NCI-H2171 (cell line): Measurements from ENCODE around the gene UPK3A.

Source experiments
- DNase-seq: peaks from one replicate; lab custom pipeline; 2025; lab: John Stamatoyannopoulos, UW

Gene UPK3A

DNA sequence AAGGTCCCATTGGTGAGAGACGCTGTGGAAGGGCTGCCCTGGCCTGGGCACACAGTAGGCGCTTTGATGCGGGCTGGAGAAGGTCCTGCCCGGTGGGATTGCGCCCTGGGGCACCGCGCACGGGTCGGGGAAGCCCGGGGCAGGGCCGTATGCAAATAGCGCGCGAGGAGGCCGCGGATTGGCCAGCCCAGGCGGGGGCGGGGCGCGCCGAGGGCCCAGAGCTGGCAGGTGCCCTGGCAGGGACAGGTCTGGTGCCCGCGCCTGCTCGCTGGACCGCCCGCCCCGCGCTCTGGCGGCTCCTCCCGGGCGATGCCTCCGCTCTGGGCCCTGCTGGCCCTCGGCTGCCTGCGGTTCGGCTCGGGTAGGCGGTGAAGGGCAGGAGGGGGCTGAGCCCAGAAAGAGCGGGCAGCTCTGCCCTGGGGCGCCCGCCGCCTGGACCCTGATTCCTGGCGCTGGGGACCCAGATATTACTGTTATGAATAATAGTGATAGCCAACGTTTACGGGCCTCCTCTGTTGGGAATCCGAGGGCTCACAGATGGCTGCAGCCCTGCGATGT is at the start of gene UPK3A:
Gene UPK3A (plus strand): TSS at position 245 of the 558 bp plus-strand sequence. CDS start 65 bp downstream, at position 310.
- no peak for DNase-seq

DNA sequence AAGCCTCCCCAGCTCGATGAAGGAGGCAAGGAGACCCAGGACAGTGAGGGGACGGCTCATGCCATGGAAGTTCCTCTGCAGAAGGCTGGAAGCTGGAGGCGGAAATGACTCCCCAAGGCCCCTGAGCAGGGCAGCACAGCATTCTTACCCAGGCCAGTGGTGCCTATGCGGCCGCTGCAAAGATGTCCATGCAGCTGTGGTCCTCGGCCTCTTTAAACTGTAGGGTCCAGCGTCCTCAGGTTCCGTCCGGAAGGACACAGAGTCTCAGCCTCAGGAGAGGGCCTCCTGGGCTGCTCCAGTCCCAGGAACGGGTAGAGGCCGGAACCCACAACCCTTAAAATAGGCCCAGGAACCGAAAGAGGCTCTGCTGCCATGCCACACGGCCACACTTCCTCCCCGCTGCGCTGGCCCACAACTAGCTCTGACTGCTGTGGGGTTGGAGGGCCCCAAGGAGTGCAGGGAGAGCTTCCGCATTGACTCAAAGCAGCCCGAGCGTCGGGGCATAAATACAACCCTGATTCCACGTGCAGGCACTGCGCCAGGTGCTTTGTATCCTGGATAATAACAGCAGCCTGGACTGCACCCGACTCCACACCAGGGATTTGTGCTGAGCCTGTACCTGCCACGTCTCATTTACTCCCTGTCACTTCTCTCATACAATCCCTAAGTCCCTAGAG is 49.5 kb upstream of the UPK3A start:
- DNase-seq = no peak

DNA sequence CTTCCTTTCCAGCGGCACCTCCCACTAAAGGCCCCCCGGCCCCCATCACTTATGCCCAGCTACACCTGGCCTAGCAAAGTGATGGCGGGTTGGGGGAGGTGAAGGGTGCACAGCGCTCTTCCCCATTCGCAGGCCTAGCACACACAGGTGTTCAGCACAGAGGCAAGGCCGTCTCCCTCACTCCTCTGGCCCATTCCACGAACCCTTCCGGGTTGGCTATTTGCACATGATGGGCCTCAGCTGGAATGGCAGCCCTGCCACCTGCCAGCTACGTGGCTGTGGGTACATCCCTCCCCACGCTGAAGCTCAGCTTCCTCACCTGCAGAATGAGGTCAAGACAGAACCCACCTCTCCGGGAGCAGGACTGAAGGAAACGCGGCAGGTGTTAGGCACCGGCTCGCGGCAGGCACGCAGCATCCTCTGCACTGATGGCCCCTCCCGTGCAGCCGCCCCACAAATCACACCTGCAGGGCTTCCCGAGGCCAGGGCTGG is 48.9 kb upstream of the UPK3A start:
- no peak for DNase-seq

DNA sequence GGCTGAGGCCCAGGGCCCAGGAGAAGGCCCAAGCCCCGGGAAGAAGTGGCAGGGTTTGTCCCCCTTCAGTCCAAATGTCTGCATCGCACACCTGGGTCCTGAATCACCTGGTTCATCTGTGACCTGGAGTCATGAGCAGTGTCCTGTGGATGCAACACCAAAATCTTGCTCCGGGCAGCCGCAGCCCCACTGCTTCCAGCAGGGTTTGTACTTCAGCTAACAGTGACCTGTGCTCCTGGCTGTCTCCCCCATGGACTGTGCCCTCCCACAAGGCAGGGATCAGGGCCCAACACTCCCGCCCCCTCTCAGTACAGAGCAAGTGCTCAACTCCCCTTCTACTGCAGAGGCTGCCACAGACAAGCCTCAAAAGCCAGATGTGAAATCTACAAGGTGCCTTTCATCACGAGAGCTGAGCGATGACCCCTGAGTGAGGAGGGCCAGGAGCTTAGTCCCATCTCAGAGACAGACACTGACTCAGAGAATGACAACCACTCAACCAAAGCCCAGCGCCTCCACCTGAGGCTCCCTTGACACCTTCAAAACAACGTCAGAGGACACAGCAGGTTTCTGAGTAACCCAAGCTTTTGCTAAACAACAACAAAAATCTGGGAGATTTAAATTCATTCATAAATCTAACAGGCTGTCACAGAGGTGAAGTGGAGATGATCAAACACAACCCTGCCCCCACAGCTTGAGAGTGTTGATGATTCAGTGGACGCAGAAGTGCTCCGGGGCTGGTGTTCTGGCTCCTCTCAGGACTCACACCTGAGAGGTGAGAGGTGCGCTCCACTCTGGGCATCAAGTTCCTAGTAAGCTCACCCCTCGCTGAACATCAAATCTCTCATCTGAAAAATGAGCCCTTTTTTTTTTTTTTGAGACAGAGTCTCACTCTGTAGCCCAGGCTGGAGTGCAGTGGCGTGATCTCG is 47.4 kb upstream of the UPK3A start:
- DNase-seq = no peak

DNA sequence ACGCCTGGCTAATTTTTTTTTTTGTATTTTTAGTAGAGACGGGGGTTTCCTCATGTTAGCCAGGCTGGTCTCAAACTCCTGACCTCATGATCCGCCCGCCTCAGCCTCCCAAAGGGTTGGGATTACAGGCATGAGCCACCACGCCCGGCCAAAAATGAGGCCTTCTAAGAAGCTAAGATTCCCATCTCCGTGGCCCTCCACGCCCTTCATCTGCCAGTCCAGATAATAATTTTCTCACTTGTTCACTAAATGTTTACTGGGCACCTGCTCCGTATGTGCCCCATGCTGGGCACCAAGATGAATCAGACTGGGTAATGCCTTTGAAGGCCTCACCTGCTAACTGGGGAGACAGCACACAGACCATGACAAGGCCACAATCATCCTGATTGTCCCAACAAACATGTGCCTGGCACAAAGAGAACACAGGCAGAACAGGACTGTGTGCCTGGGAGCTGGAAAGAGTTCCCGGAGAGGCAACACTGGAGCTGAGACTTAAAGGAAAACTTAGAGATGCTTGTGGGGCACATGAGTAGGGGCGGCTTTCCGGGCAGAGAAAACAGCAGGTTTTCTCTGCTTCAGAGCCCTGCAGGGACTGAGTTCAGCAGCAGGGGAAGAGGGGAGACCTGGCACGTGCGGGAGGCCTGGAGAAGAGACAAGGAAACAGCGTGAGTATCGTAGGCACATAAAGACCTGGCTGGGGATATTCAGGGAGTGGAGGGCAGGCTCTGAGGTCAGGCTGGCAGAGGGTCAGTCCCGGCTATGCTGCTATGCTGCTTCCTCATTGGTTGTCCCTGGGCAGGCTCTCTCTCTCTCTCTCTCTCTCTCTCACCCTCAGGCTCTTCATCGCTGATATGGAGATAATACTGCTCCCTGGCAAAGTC is 46.4 kb upstream of the UPK3A start:
- no peak for DNase-seq

DNA sequence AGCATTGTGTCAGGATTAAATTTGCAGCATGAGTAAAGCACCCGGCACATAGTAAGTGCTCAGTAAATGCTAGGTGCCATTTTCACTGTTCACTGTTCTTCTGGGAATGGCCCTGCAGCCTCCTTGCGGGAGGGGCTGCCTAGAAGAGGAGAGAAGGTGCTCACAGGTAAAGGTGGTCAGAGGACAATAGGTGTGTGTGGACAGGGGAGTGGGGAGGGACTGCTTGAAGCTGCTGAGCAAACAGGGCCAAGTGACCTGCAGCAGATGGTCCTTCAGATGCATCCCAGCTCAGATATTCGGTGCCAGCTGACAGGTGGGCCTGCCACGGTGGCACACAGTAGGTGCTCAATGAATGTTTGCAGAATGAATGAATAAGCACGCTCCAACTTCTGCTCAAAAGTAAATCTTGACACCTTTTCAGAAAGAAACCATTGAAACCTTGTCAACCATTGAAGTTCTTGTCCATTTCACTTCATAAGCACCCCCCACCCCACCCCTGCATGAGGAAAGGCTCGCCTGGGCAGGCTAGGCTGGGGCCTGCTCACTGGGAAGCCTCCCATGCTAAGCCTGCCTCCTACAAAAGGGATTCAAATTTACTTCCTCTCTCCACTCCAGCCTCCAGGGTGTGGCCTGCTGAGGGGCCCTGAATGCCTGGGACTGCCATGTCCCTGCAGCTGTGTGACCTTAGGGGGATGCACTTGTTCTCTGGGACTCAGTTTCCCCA is 45.6 kb upstream of the UPK3A start:
- DNase-seq = no peak

DNA sequence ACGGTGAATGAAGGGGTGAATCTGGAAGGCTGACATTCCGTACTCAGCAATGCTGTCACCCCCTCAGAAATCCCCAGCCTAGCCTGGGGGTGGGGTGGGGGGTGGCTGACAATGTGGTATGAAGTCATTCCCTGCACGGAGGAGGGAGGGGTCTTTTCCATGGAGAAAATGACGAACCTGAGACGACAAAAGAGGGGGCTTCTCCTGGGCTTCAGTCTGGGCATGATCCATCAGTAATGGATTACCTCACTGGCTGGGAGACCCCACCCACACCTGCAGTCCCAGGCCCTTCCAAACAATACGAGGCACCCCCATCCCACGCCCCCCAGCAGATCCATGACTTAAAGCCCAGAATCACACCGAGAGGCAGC is 45.1 kb upstream of the UPK3A start:
- DNase-seq = no peak

DNA sequence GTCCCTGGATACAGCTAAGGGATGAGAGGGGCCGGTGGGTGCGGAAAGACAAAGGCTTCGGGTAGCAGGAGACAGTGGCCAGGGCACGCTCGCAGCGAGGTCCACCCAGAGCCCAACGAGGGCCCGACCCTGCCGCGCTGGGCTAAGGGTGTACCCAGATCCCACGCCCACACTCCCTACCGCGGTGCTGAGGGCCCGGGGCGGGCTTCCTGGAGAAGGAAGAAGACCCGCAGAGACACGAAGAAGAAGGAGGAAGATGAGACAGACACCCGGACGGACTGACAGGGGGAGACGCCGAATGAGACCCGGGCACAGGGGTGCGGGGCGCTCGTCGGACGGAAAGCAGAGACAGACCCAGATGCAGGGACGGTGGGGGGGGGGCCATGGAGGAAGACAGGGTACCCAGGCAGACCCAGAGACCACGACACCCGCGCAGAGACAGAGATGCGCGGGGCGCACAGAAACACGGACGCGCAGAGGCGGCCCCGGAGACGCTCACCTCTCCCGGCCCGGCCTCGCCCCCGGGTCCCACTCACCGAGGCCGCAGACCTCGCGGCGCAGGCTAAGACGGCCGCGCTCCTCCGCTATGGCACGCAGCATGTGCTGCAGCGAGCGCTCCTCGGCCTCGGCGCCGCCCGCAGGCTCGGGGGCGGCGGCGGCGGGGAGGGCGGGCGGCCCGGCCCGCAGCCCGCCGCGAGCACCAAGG is 44.5 kb upstream of the UPK3A start:
- DNase-seq = no peak

DNA sequence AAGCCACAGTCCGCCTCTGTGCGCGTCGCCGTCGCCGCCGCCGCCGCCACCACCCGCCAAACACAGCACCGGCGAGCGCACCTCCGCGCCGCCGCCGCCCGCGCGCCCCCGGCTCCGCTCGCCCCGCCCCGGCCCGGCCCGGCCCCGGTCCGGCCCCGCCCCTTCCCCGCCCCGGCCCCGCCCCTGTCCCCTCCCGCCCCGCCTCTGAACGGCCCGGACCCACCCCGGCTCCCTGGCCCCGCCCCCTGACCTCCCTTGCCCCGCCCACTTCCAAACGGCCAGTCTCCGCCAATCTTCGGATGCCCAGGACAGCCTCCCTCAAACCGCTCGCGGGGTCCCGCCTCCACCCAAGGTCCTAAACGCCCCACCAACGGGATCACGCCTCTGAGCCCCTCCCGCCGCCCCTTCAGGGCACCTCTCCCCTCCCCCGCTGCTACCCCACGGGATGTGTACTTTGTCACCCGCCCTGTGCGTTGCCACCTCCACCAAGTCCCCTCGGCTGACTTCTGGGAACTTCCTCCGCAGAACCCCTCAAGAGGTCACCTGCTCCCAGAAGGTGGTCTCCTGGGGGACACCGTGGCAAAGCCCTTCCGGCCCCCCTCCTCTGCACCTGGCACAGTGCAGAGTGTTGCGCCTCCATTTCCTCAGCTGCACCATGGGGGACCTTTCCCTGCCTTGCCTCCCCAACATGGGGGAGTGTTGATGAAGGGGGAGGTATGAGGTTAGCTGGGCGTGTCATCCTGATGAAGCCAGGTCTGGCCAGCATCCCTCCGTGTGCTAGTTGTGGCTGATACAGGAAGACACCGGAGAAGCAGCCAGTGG is 43.7 kb upstream of the UPK3A start, which contains the start of gene KIAA0930:
Gene KIAA0930 (minus strand): TSS at position 85 of the 822 bp plus-strand sequence. CDS start 191 bp downstream, outside the sequence.
- DNase-seq = peak; percentile 64

DNA sequence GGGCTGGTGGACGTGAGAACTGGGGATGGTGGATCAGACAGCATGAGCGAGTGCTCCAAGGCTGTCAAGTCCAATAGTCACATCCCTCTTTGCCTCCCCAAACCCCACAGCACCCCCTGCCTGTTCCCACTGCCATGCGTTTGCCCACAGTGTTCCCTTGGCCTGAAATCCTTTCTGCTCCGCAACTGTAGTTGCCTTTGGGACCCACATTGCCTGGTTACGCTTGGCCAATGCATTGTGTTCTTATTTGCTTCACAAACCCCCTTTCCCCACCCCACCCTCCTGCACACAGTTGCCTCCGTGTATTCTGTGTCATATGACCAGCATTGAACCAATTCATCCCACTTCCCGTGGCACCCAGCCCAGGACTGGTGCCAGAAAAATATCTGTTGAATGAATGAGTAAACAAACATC is 42.0 kb upstream of the UPK3A start:
- DNase-seq = no peak

DNA sequence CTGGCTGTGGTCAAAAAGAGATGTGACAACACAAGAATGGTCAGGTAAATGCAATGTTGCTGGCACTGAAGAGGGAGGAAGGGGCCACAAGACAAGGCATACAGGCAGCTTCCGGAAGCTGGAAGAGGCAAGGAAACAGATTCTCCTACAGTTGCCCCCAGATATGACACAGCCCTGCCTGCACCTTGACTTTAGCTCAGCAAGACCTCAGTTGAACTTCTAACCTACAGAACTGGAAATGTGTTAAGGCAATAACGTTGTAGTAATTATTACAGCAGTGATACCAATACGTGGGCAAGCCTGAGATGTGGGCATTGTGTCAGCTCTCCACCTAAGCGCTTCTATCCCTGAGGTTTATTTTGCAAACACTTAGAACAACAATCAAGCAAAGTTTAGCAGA is 39.8 kb upstream of the UPK3A start:
- DNase-seq = no peak

DNA sequence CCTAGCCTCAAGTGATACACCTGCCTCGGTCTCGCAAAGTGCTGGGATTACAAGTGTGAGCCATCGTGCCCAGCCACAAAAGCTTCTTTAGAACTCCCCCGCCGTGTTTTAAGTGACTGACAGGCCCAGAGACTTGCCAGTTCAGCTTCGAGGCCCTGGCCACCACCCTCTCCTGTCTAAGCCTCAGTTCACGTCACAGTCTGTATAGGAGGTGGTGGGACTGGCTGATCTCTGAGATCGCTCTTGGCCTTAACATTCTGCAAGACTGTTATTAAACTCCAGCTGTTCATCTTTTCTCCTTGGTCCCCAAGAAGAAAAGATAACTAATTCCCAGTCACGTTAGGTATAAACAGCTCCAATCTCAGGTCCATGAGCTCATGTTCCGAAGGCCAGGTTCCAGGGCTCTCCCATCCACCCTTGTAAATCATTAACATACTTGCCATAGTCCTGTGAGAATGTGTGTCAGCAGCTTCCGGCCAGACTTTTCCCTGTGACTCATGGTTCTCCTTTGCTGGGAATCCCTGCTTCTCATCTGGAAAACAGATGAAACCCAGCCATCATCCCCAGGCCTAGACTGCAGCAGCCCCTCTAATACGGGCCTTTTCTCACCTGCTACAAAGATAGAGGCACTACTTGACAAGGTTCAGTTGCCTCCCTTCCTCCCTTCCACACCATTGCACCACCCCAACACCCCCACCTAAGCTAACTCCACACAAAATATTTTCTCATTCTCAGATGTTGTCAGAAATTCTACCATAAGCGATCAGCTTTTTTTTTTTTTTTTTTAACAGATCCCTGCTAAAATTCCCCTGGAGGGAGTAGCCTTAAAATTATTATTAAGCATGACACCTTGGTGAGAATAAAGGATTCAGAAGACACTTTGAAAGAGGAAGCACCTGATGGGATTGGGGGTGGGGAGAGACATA is 38.4 kb upstream of the UPK3A start:
- DNase-seq = no peak

DNA sequence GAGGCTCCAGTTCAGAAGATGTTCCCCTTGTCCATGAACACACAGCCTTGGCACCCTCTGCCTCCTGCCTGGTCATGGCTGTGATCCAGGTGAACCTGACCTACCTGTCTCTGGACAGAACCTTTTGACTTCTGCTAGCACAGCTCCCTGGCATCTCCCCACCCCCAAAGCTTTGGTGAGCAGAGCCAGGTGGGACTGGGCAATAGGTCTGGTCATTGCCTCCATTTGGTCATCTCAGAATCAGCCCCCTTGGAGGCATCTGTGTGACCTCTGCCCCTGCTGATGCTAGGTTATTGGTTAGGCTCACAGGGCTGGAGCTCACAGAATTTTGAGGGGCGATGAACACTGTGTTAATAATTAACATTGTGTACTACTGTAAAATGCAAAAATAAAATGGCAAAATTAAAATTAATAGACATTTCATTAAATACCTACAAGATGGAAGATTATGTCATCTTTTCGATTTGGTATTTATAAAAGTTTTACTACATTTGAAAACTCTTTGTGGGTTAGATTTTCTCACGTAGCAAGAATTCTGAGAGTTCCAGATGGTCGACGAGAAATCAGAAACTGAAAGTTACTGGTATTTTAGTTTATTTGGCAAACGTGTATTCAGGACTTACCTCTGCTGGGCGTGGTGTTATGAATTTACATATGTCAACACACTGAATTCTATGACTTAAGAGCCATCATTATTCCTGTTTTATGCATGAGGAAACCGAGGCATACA is 35.8 kb upstream of the UPK3A start:
- DNase-seq = peak; percentile 47

DNA sequence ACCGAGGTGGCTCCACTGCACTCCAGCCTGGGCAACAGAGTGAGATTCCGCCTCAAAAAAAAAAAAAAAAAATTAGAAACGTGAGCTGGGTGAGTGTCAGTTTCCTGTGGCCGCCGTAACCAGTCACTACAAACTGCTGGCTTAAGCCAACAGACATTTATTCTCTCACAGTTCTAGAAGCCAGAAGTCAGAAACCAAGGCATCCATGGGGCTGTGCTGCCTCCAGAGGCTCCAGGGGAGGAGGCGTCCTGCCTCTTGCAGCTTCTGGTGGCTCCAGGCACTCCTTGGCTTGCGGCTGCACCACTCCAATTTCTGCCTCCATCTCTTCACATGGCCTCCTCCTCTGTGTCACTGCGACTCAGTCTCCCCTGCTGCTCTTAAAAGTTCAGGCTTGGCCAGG is 32.9 kb upstream of the UPK3A start:
- no peak for DNase-seq

DNA sequence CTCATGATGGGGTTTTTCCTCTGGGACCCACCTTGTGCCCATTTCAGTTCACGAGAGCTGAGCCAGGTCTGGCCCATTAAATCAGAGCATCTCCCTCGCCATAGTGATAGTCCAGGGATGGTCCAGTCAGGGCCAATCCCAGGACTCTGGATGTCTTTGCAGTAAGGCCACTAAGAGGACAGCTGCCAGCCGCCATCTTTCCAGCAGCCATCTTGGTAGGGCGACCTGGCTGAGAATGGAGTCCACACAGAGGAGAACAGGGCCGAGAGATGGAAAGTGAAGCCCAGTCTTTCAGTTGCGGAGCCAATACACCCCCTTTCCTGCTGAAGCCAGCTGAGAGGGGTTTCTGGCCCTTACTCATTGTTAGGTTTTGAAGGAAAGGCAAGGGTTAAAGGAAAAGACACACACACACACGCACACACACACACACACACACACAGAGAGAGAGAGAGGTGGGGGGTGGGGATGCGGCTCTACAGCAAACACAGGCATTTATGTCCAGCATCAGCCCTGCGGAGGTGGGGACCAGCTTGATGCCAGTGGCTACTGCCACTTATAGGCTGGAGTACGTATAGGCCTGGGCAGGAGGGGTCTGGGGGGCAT is 31.6 kb upstream of the UPK3A start:
- DNase-seq = no peak

DNA sequence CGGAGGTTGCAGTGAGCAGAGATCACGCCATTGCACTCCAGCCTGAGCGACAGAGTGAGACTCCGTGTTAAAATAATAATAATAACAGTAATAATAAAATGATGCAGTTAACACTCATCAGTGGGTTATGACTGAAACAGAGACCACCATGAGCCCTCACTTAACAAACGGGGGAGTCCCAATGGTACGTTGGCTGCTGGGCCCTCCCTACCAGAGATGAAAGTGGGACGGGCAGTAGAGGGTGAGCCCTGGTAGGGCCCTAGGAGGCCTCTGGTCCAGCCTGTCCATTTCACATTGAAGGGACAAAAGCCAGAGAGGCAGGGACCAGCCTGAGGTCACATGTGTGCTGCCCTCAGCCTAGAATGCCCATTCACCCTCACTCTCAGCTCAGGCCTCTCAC is 30.4 kb upstream of the UPK3A start:
- DNase-seq = no peak

DNA sequence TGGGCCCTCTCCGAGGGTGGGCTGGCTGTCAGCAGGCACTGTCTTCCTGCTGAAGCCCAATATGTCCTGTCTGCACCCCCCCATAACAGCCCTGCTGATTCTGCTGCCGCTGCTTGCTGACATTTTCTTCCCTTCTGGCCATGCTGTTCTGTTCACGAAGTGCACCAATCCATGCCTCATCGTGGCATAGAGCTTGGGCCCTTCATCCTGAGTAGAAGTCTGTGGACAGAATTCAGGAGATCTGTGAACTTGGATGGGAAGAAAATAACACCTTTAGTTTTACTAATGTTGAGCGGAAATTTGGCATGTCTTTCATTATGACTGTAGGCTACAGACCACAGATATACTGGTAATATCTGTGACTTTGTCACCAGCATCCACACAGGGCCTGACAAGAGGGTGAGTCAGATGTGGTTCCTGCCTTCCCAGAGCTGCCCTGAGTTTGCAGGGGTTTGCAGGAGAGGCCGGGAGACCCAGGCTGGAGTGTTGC is 29.9 kb upstream of the UPK3A start:
- no peak for DNase-seq
